DLD1 (cell line): ENCODE results near the gene OSER1.

Experiments used
- in situ Hi-C: cut with HindIII; loops from 2 replicates; pipeline ENCODE4 v1.10.0; 2017; ENCODE audit warnings: low sequenced_read_pairs

Gene OSER1

GRCh38 chr20:44182135-44182765 is 28.3 kb downstream of the OSER1 start:
- in situ Hi-C loops: no loop called here

- in situ Hi-C loops: no loop called here
These were observed 29.0 kb downstream of the OSER1 start for GRCh38 chr20:44181611-44182010.

GRCh38 chr20:44180814-44181213 is 29.8 kb downstream of the OSER1 start:
- in situ Hi-C loops: no loop called here

- in situ Hi-C loops: no loop called here
These were observed 33.6 kb downstream of the OSER1 start for GRCh38 chr20:44176833-44177534.

DNA sequence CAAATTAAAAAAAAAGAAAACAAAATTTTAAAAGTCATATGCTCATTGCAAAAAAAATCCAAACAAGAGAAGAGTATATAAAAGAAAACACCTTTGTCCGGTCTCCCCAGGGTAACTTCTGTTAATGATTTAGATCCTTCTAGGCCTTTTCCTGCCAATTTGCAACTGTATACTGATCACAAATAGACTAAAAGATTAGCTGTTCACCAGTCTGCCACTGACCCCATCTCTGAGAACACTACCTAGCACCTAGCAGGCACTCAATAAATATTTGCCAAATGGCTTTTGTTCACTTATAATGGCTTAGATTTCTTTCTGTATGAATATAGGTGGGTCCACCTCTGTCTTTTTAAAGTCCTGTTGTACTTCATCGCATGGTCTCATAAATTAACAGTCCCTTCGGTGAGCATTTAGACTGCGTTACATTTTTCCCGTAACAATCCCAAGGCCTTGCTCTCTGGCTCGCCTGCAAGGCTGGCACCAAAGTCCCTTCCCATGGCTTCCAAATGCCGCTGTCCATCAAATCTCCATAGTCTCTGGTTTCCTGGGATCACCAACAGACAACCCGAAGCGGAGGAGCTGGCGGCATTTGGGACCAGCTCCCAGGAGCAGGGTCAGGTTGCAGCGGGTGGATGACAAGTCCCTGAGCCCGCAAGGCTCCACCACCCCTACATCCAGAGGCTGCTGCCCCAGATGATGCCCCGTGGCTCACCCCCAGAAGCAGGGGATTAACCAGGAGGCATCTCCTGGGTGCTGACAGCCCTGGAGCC is 35.4 kb downstream of the OSER1 start:
- in situ Hi-C loops: no loop called here

- in situ Hi-C loops: no loop called here
These were observed 36.7 kb downstream of the OSER1 start for GRCh38 chr20:44173846-44174245.

DNA sequence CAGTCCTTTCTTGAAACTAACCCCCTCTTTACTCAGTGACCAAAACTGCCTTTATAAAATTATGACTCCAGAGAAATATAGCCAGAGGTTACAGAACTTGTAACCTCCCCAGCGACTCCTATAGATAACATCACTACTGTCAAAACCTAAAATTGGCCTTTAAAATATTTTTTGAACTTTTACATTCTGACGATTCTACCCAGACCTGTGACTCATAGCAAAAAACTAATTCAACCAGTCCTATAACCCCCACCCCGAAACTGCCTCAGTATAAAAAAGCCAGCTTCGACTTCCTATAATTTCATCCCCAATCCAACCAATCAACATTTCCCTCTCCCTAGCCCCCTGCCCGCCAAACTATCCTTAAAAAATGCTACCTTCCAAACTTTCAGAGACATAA is 37.5 kb downstream of the OSER1 start:
- in situ Hi-C loops: no loop called here

DNA sequence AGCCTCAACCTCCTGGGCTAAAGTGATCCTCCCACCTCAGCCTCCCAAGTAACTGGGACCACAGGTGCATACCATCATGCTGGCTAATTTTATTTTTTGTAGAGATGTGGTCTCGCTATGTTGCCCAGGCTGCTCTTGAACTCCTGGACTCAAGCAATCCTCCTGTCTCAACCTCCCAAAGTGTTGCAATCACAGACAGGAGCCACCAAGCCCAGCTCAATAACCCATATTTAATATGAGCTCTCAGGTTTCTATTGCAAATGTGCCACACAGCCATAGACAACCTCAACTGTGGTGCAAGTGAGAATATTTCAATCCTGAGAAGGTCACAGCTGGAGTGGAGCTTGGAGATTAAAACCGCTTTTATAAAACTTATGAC is 38.0 kb downstream of the OSER1 start:
- in situ Hi-C loops: no loop called here

- in situ Hi-C loops: no loop called here
These were observed 38.6 kb downstream of the OSER1 start for GRCh38 chr20:44171775-44172571.

- in situ Hi-C loops: no loop called here
These were observed 39.7 kb downstream of the OSER1 start for GRCh38 chr20:44170816-44171410.

- in situ Hi-C loops: no loop called here
These were observed 42.8 kb downstream of the OSER1 start for GRCh38 chr20:44167736-44168135.

- in situ Hi-C loops: no loop called here
These were observed 44.1 kb downstream of the OSER1 start for GRCh38 chr20:44166477-44166876.

DNA sequence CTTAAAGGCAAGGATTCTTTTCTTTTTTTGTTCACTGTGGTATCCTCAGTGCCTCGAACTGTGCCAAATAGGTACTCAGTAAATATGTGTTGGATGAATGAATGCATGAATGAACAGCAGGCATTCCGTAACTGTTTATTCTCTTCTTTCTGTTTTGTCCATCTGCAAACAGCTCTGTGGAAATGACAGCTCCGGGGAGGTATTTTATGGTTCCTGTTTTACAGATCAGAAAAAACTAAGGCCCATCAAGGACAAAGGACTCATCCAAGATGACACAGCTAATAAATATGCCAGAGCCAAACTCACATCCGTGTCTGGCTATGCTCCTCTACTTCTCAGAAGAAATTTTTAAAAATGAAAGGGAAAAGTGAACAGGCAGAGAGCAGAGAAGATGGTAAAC is 44.6 kb downstream of the OSER1 start:
- in situ Hi-C loops: no loop called here

GRCh38 chr20:44160133-44160532 is 50.4 kb downstream of the OSER1 start:
- in situ Hi-C loops: no loop called here

DNA sequence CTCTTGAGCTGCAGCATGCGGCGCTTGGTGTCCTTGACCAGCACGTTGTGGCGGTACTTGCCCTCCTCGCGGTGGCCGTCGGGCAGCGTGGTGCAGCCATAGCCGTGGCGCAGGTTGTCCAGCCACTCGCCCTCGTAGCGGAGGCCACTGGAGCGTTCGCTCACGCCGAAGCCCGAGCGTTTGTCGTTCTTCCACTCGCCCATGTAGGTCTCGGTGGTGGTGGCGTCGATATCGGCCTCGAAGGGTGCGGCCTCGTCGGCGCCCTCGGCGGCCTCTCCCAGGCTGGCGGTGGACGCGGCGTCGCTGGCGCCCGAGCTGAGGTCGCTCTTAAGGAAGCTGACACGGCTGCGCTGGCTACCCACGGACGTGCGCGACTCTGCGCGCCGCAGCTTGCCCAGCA is 50.9 kb downstream of the OSER1 start:
- in situ Hi-C loops: no loop called here

DNA sequence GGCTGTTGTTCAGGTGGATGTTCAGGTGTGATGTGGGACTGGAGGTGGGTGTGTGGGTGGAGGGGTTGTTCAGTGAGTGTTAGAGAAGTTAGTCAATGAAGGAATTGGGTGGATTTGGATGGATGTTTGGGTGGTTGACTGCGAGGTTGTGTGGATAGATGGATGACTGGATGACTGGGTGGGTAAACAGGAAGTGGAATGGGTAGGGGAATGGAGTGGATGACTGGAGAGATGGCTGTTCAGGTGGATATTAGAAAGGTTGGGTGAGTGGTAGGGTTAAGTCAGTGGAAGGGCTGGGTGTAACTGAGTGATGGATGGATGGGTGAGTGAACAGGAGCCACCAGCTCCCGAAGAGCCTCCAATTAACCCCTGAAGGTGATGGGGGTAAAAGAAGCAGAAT is 51.4 kb downstream of the OSER1 start:
- in situ Hi-C loops: no loop called here

DNA sequence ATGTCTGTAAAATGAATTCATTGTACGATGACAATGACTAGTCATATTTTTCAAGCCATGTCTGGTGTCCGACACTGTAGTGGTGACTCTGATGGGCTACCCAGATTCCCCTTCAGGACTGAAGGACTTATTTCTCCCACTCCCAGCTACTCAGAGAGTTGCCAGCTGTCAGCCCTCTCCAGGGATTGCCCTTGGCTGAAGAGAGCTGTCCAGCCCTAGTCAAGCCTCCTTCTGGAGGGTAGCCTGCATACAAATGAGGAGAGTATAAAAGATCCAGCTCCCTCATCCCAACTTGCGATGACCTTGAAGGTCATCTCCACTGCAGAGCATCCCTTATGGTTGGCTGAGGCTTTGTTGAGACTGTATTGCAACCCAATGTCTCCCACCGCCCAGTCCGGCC is 53.5 kb downstream of the OSER1 start:
- in situ Hi-C loops: no loop called here

- in situ Hi-C loops: no loop called here
These were observed 56.0 kb downstream of the OSER1 start for GRCh38 chr20:44154521-44155001.

GRCh38 chr20:44153636-44154043 is 56.9 kb downstream of the OSER1 start:
- in situ Hi-C loops: no loop called here

DNA sequence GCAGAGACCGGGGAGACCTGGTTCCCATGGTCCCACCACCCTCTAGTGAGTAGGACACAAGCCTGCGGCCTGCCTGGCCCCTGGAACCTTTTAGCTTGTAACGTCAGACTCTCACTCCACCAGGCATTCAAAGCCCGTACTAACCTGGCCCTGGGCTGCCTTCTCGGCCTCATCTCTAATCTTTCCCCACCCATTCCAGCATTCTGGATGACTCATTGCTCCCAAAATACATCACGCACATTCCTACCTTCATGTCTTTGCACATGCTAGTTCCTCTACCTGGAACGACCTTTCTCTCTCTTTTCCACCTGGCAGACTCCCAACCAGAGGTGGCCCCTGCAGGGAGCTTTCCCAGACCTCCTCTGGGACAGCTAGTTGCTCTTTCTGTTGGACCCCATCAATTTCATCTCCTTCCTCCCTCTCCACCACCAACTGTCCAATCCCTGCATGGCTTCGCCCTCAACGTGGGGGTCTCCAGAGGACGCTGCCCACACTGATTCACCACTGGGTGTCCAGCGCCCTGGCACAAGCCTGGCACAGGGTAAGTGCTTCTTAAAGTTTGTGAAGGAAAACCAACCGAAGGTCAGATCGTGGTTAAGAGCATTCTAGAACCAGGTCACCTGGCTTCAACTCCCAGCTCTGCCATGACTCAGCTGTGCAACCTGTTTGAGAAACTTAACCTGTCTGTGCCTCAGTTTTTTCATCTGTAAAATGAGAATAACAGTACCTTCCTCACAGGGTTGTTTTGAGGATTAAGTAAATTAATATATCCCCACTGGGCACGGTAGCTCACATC is 58.8 kb downstream of the OSER1 start:
- in situ Hi-C loops: no loop called here
